IMR-90 (cell line): ENCODE measurements around the gene ITGAE. TPM values are rescaled to one million over a fixed set of nuclear protein-coding genes. Genes with fewer than 3 reads are reported as not detected.

ENCODE experiments used
- ATAC-seq: fragments of 200-7000 bp; cut with Tn5 transposase; 2 replicates; pipeline ENCODE4 v1.9.1; 2020; ENCODE audit warnings: low read depth, mild to moderate bottlenecking, moderate library complexity
- BruUV-seq: library from RNA; stranded (reverse); fragments of 400-500 nt; replicated peaks from 2 replicates; lab custom pipeline; 2021; lab: Mats Ljungman, UMichigan
- CTCF ChIA-PET: fragments of 300-600 bp; formaldehyde crosslinking; extraction: SDS; loops from one replicate; lab custom pipeline; 2021; ENCODE audit warnings: antibody characterized with exemption; lab: Yijun Ruan, JAX
- POLR2A ChIA-PET: fragments of 300-600 bp; sonication (Branson Sonifier 250); formaldehyde crosslinking; loops from one replicate; lab custom pipeline; 2022; ENCODE audit warnings: antibody characterized with exemption; ENCODE audit not compliant: unreplicated experiment; lab: Charles Lee
- DNase-seq: peaks from one replicate; pipeline ENCODE4 v3.0.0; 2013
- H2AFZ ChIP-seq: replicated peaks from 2 replicates; pipeline ENCODE3; 2013; ENCODE audit warnings: low read length, mild to moderate bottlenecking; ENCODE audit not compliant: poor library complexity
- H2AK5ac ChIP-seq: 2 replicates; pipeline ENCODE4 v1.6.1; 2013; ENCODE audit warnings: low read depth, low read length, inconsistent platforms
- H2AK9ac ChIP-seq: replicated peaks from 2 replicates; pipeline ENCODE3; 2013; ENCODE audit warnings: mild to moderate bottlenecking, low read depth, low read length, moderate library complexity; ENCODE audit not compliant: poor library complexity
- H2BK120ac ChIP-seq: 2 replicates; pipeline ENCODE4 v1.6.1; 2013; ENCODE audit warnings: low read depth, low read length, inconsistent platforms
- H2BK15ac ChIP-seq: 3 replicates; pipeline ENCODE4 v1.6.1; 2013; ENCODE audit warnings: low read depth, low read length, inconsistent platforms
- H2BK20ac ChIP-seq: 2 replicates; pipeline ENCODE4 v1.6.1; 2013; ENCODE audit warnings: low read depth, mild to moderate bottlenecking, inconsistent platforms, low read length, moderate library complexity
- H2BK5ac ChIP-seq: 2 replicates; pipeline ENCODE4 v1.6.1; 2013; ENCODE audit warnings: mild to moderate bottlenecking, low read depth, low read length, inconsistent platforms; ENCODE audit not compliant: poor library complexity, severe bottlenecking
- H3K14ac ChIP-seq: replicated peaks from 2 replicates; pipeline ENCODE4 v1.6.1; 2013; ENCODE audit warnings: low read depth, low read length, inconsistent platforms
- H3K18ac ChIP-seq: 2 replicates; pipeline ENCODE4 v1.6.1; 2013; ENCODE audit warnings: low read depth, low read length, control low read depth
- H3K23ac ChIP-seq: 2 replicates; pipeline ENCODE4 v1.6.1; 2013; ENCODE audit warnings: low read depth, low read length, inconsistent platforms
- H3K27ac ChIP-seq: 2 replicates; pipeline ENCODE4 v1.5.1; 2013; ENCODE audit warnings: mild to moderate bottlenecking, control low read depth, low read length; ENCODE audit not compliant: insufficient read depth
- H3K27me3 ChIP-seq: 2 replicates; pipeline ENCODE4 v1.6.1; 2013; ENCODE audit warnings: low read length; ENCODE audit not compliant: control insufficient read depth, insufficient read depth
- H3K36me3 ChIP-seq: 2 replicates; pipeline ENCODE4 v1.6.1; 2013; ENCODE audit warnings: low read length, mixed read lengths; ENCODE audit not compliant: control insufficient read depth, insufficient read depth
- H3K4ac ChIP-seq: 2 replicates; pipeline ENCODE4 v1.6.1; 2013; ENCODE audit warnings: low read depth, low read length, inconsistent platforms
- H3K4me1 ChIP-seq: 2 replicates; pipeline ENCODE4 v1.6.1; 2013; ENCODE audit warnings: low read length, mixed read lengths; ENCODE audit not compliant: control insufficient read depth, insufficient read depth
- H3K4me2 ChIP-seq: 2 replicates; pipeline ENCODE4 v1.6.1; 2013; ENCODE audit warnings: low read depth, mild to moderate bottlenecking, control low read depth, low read length, moderate library complexity
- H3K4me3 ChIP-seq: 2 replicates; pipeline ENCODE4 v1.5.1; 2013; ENCODE audit warnings: low read depth, mild to moderate bottlenecking, control low read depth, low read length, moderate library complexity; ENCODE audit not compliant: insufficient read depth
- H3K56ac ChIP-seq: 2 replicates; pipeline ENCODE4 v1.6.1; 2013; ENCODE audit warnings: low read length, inconsistent platforms; ENCODE audit not compliant: insufficient read depth; ENCODE audit errors: extremely low read depth
- H3K79me1 ChIP-seq, 2 experiments: 2 replicates each; pipeline ENCODE4 v1.6.1; 2013; ENCODE audit warnings: low read length in 2 of 2, inconsistent platforms in 1 of 2, low read depth in 1 of 2
- H3K9ac ChIP-seq: 2 replicates; pipeline ENCODE4 v1.6.1; 2013; ENCODE audit warnings: low read depth, low read length, control low read depth
- H3K9me1 ChIP-seq: 2 replicates; pipeline ENCODE4 v1.6.1; 2013; ENCODE audit warnings: low read length, inconsistent platforms; ENCODE audit not compliant: insufficient read depth
- H3K9me3 ChIP-seq: 2 replicates; pipeline ENCODE4 v1.6.1; 2013; ENCODE audit warnings: low read length; ENCODE audit not compliant: control insufficient read depth, insufficient read depth
- H4K20me1 ChIP-seq: 2 replicates; pipeline ENCODE4 v1.6.1; 2013; ENCODE audit warnings: low read length, inconsistent platforms; ENCODE audit not compliant: insufficient read depth
- H4K5ac ChIP-seq: 2 replicates; pipeline ENCODE4 v1.6.1; 2013; ENCODE audit warnings: mild to moderate bottlenecking, low read depth, low read length, control low read depth
- H4K8ac ChIP-seq, 2 experiments: 2 replicates each; pipeline ENCODE4 v1.6.1; 2013; ENCODE audit warnings: low read depth in 2 of 2, low read length in 2 of 2, control low read depth in 1 of 2, inconsistent platforms in 1 of 2
- H4K91ac ChIP-seq: 2 replicates; pipeline ENCODE4 v1.6.1; 2013; ENCODE audit warnings: low read depth, low read length, inconsistent platforms; ENCODE audit not compliant: insufficient read depth
- CTCF ChIP-seq: conservative IDR thresholded peaks from 2 replicates; pipeline ENCODE4 v1.5.1; 2012; ENCODE audit warnings: mild to moderate bottlenecking, low read depth, low read length, improper control_type of control experiment
- WGBS, 2 experiments: methylation state at CpG; one replicate each; pipeline versions ENCODE4 v1.1.5 to v1.1.7; 2013; ENCODE audit warnings: missing lambda C conversion rate in 2 of 2; ENCODE audit not compliant: insufficient read length in 1 of 2; ENCODE audit errors: extremely low coverage in 2 of 2; 5-methylcytosine and 5-hydroxymethylcytosine counted together
- dilution Hi-C: fragments of 300-500 bp; cut with HindIII; formaldehyde crosslinking; loops from one replicate; pipeline ENCODE4 v1.14.3; 2018; ENCODE audit warnings: low sequenced_read_pairs; ENCODE audit not compliant: unreplicated experiment
- in situ Hi-C: fragments of 300-500 bp; cut with MboI; formaldehyde crosslinking; loops from 3 replicates; pipeline ENCODE4 v1.14.3; 2019; ENCODE audit warnings: low sequenced_read_pairs, inconsistent platforms, mixed read lengths
- intact Hi-C: fragments of 100-400 bp; cut with micrococcal nuclease; formaldehyde crosslinking; loops from 2 replicates; pipeline ENCODE4 v1.10.0; 2022
- polyA plus RNA-seq, 3 experiments: library from polyadenylated mRNA; depleted of rRNA; stranded (reverse); fragments of >200 nt; gene quantifications; 2 replicates each; pipeline ENCODE4 v1.2.3, GENCODE V29; 2012; ENCODE audit warnings: low replicate concordance in 1 of 3
- total RNA-seq: library from RNA; depleted of rRNA; stranded (reverse); fragments of >200 nt; gene quantifications from 2 replicates; pipeline ENCODE4 v1.2.3, GENCODE V29; 2012

ITGAE gene
- total and polyA plus RNA-seq, 2 of the 4 experiments (the other 2 are of a cell fraction), result 54.1 to 60.8 TPM

GRCh38 chr17:3691617-3692067 lies 109.3 kb downstream of the ITGAE start:
- in situ Hi-C loops (no loop called here), dilution Hi-C loops (no loop called here), intact Hi-C loops (no loop called here)
- WGBS, 2 experiments, result 83% methylated on average over 1 of the region's 16 CpGs; no CpG with 5 or more reads in 1 of the 2 experiments
- no peak overlapping the region for H3K27ac ChIP-seq
- H4K5ac ChIP-seq, result no peak overlapping the region
- ATAC-seq (no peak), DNase-seq (no peak)
- H3K14ac ChIP-seq, result no peak overlapping the region
- H3K23ac ChIP-seq, result no peak overlapping the region
- H3K9ac ChIP-seq, result no peak overlapping the region
- no peaks in the 10 kb centered on the region for H3K9me3 ChIP-seq
- no peaks in the 10 kb centered on the region for H3K9me1 ChIP-seq
- H2AK5ac ChIP-seq, result no peak overlapping the region
- H3K36me3 ChIP-seq, result no peaks in the 10 kb centered on the region
- no peak overlapping the region for H2AFZ ChIP-seq
- no peak overlapping the region for H2AK9ac ChIP-seq
- H3K4me2 ChIP-seq, result no peak overlapping the region
- H3K56ac ChIP-seq, result no peak overlapping the region
- no peak overlapping the region for H2BK15ac ChIP-seq
- TF ChIP-seq CTCF, result no peak
- H3K79me1 ChIP-seq, result no peaks in the 10 kb centered on the region
- no peaks in the 10 kb centered on the region for H4K20me1 ChIP-seq
- no peak overlapping the region for H3K18ac ChIP-seq
- peaks cover 4% of the 10 kb centered on the region; the same call in 1 of the 2 replicates for H3K4me1 ChIP-seq
- no peak overlapping the region for H2BK120ac ChIP-seq
- peaks cover 10% of the 10 kb centered on the region for H3K27me3 ChIP-seq
- H3K4me3 ChIP-seq, result no peak overlapping the region
- no peak overlapping the region for H4K8ac ChIP-seq
- H2BK20ac ChIP-seq, result no peak overlapping the region
- POLR2A ChIA-PET, result no interaction called here
- BruUV-seq, result no TSS peak
- CTCF ChIA-PET, result no interaction called here
- no peak overlapping the region for H4K91ac ChIP-seq
- H2BK5ac ChIP-seq, result no peak overlapping the region
- H3K4ac ChIP-seq, result no peak overlapping the region
